ENCODE measurements around the gene TIAM1. TPM values are rescaled to one million over a fixed set of nuclear protein-coding genes. Genes with fewer than 3 reads are reported as not detected.

The TIAM1 gene
- total RNA-seq, 1 experiment from 2014 or later: 3.7 TPM

DNA sequence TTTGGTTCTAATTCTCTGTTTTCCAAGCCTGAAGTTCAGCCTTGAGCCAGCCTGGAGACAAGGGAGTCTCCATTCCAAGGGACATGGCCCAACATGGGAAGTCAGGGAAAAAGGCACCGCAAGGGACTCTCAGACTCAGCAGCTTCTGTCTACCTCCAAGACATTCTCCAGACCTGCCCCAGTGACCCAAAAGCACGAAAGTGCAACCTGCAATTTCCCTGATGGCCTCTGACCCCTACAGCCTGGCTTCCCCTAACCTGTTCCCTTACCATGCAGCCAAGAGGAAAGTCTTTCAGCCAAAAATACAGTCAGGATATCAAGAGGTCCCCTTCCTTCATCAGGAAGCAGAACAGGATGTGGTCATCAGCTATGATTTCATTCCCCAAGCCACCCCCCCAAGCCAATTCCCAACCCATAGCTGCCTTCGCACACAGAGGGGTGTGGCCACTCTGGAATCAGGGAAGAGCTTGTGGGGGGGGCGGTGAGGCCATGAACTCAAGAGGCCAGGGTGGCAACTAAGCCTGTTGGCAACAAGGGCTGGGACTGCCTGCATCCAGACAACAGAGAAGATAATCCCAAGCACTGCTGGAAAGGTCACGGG is 59.2 kb downstream of the TIAM1 start:
- in situ Hi-C loops (cut with HindIII; ENCODE audit: low pct_unique_long_range_greater_than_20kb, low sequenced_read_pairs): no loop called here
- H3K36me3 ChIP-seq (ENCODE audit: control insufficient read depth, insufficient read depth, low read length): no peaks in the 10 kb centered on the region
- no peak overlapping the region for H3K27ac ChIP-seq (ENCODE audit: low read length)
- no TSS peak for BruUV-seq (replicated peaks)
- TF ChIP-seq POLR2AphosphoS5 (IDR thresholded peaks at IDR 0.05; ENCODE audit: low read depth, low read length) (no peak), TCF7L2 (IDR thresholded peaks at IDR 0.05; ENCODE audit: low read depth, low read length) (no peak), SIN3A (IDR thresholded peaks at IDR 0.05; ENCODE audit: borderline replicate concordance, insufficient read depth, low read depth, low read length) (no peak), REST (IDR thresholded peaks at IDR 0.05; ENCODE audit: insufficient read depth in 1 of 2, low read depth in 2 of 2, low read length in 1 of 2) (no peak)
- TF ChIP-seq, protein P1, sequence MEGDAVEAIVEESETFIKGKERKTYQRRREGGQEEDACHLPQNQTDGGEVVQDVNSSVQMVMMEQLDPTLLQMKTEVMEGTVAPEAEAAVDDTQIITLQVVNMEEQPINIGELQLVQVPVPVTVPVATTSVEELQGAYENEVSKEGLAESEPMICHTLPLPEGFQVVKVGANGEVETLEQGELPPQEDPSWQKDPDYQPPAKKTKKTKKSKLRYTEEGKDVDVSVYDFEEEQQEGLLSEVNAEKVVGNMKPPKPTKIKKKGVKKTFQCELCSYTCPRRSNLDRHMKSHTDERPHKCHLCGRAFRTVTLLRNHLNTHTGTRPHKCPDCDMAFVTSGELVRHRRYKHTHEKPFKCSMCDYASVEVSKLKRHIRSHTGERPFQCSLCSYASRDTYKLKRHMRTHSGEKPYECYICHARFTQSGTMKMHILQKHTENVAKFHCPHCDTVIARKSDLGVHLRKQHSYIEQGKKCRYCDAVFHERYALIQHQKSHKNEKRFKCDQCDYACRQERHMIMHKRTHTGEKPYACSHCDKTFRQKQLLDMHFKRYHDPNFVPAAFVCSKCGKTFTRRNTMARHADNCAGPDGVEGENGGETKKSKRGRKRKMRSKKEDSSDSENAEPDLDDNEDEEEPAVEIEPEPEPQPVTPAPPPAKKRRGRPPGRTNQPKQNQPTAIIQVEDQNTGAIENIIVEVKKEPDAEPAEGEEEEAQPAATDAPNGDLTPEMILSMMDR (IDR thresholded peaks at IDR 0.05): no peak
- ATAC-seq (no peak), DNase-seq (ENCODE audit: low read depth, low spot score) (no peak)
- H3K9me3 ChIP-seq (ENCODE audit: control insufficient read depth, insufficient read depth, low read depth, low read length): no peaks in the 10 kb centered on the region
- ChIA-PET POLR2A (no interaction called here), CTCF (no interaction called here)
- H3K4me3 ChIP-seq (ENCODE audit: low read depth in 2 of 2, low read length in 2 of 2): no peak overlapping the region
- no peaks in the 10 kb centered on the region for H3K4me1 ChIP-seq (ENCODE audit: control insufficient read depth, insufficient read depth, low read length)
- intact Hi-C loops (cut with micrococcal nuclease; ENCODE audit: unreplicated experiment): no loop called here
- no peaks in the 10 kb centered on the region for H3K27me3 ChIP-seq (ENCODE audit: control insufficient read depth, insufficient read depth, low read length)

DNA sequence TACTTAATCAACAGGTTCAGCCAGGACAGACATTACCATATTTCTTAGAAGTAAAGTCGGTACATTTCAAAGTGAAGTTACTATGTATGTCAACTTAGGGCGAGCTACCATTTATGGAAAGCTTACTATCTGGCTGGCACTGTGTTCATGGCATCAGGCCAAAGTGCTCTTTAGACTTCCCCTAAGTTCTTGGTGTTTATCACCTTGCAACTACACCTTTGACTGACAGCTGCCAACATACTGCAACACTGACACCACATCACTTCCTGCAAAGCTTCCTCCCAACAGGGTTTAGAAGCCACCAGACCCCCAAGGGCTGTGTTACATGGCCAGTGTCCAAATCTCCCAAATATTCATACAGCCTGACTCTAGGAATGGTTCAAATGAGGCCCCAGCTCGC is 61.0 kb downstream of the TIAM1 start:
- in situ Hi-C loops (cut with HindIII; ENCODE audit: low pct_unique_long_range_greater_than_20kb, low sequenced_read_pairs): no loop called here
- CTCF ChIA-PET: no interaction called here
- no TSS peak for BruUV-seq (replicated peaks)

More for the DNA sequence above, 61.0 kb downstream of the TIAM1 start:
- ATAC-seq: no peak
- TF ChIP-seq POLR2AphosphoS5 (IDR thresholded peaks at IDR 0.05; ENCODE audit: low read depth, low read length) (no peak), REST (IDR thresholded peaks at IDR 0.05; ENCODE audit: insufficient read depth in 1 of 2, low read depth in 2 of 2, low read length in 1 of 2) (no peak), SIN3A (IDR thresholded peaks at IDR 0.05; ENCODE audit: borderline replicate concordance, insufficient read depth, low read depth, low read length) (no peak), TCF7L2 (IDR thresholded peaks at IDR 0.05; ENCODE audit: low read depth, low read length) (no peak)
- TF ChIP-seq, protein P1 (IDR thresholded peaks at IDR 0.05): no peak
- DNase-seq (ENCODE audit: low read depth, low spot score): no peak
- Histone ChIP-seq H3K4me3 (ENCODE audit: low read depth in 2 of 2, low read length in 2 of 2) (no peak overlapping the region), H3K27ac (ENCODE audit: low read length) (no peak overlapping the region), H3K9me3 (ENCODE audit: control insufficient read depth, insufficient read depth, low read depth, low read length) (no peaks in the 10 kb centered on the region), H3K36me3 (ENCODE audit: control insufficient read depth, insufficient read depth, low read length) (no peaks in the 10 kb centered on the region), H3K4me1 (ENCODE audit: control insufficient read depth, insufficient read depth, low read length) (no peaks in the 10 kb centered on the region), H3K27me3 (ENCODE audit: control insufficient read depth, insufficient read depth, low read length) (no peaks in the 10 kb centered on the region)
- POLR2A ChIA-PET: no interaction called here
- intact Hi-C loops (cut with micrococcal nuclease; ENCODE audit: unreplicated experiment): no loop called here
